ENCODE data around the gene C1S.

DNA sequence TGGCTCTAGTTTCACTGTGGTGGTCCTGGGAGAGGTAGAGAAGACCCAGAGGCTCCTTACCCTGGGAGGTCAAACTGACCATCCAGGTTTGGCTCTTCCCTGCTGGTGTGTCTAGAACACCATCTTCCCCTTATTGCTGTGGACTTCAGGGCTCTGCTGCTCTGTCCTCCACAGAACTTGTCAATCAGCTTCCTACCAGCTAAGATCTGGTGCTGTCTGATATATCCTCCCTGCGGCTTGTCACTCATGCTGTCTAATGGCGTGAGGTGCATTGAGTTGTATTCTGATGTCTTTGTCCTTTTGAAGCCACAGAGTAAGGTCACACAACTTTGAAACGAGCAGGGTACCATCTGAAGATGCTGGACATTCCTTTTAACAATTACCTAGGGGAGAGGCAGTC, 55.7 kb downstream of the C1S start:
- TF ChIP-seq, protein P1, sequence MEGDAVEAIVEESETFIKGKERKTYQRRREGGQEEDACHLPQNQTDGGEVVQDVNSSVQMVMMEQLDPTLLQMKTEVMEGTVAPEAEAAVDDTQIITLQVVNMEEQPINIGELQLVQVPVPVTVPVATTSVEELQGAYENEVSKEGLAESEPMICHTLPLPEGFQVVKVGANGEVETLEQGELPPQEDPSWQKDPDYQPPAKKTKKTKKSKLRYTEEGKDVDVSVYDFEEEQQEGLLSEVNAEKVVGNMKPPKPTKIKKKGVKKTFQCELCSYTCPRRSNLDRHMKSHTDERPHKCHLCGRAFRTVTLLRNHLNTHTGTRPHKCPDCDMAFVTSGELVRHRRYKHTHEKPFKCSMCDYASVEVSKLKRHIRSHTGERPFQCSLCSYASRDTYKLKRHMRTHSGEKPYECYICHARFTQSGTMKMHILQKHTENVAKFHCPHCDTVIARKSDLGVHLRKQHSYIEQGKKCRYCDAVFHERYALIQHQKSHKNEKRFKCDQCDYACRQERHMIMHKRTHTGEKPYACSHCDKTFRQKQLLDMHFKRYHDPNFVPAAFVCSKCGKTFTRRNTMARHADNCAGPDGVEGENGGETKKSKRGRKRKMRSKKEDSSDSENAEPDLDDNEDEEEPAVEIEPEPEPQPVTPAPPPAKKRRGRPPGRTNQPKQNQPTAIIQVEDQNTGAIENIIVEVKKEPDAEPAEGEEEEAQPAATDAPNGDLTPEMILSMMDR (IDR thresholded peaks at IDR 0.05) = no peak
- TF ChIP-seq POLR2A (IDR thresholded peaks at IDR 0.05) = no peak

Data from vagina (tissue), 2 donors.